Pancreas (tissue), 10 donors: Measurements from ENCODE around the gene ZBED4. TPM values are rescaled to one million over a fixed set of nuclear protein-coding genes. Genes with fewer than 3 reads are reported as not detected.
A peak's percentile ranks its signal among the peaks of the same experiment; 100 is the strongest.

ENCODE experiments used
- ATAC-seq, 4 donors: fragments of 200-7000 bp; cut with Tn5 transposase; one replicate each; pipeline versions ENCODE4 v1.8.0 to v1.9.1; 2020; ENCODE audit warnings: mild to moderate bottlenecking in 4 of 4, moderate library complexity in 4 of 4
- DNase-seq, 6 donors: peaks; one replicate each; pipeline ENCODE4 v3.0.0-alpha.2; 2020
- FAIRE-seq: peaks from 2 replicates; lab custom pipeline; 2012; peaks lifted over from hg19 to GRCh38; lab: Jason Lieb, UNC
- H3K27ac ChIP-seq, 4 donors: fragments of 200-600 bp; sonication (generic); 1 replicate in 3 of 4; 2 replicates in 1 of 4; pipeline versions ENCODE4 v1.5.0 to v1.8.0; 2020
- H3K27me3 ChIP-seq, 4 donors: fragments of 200-600 bp; one replicate each; pipeline ENCODE4 v1.8.0; 2021
- H3K36me3 ChIP-seq, 3 donors: fragments of 200-600 bp; sonication (generic) in 1 of 3; one replicate each; pipeline versions ENCODE4 v1.5.0 to v1.8.0; 2020 to 2021
- H3K4me1 ChIP-seq, 3 donors: fragments of 200-600 bp; one replicate each; pipeline ENCODE4 v1.8.0; 2021
- H3K4me3 ChIP-seq, 4 donors: fragments of 200-600 bp; sonication (generic) in 2 of 4; one replicate each; pipeline versions ENCODE4 v1.5.0 to v1.8.0; 2020 to 2021
- H3K9me3 ChIP-seq, 4 donors: fragments of 200-600 bp; one replicate each; pipeline ENCODE4 v1.8.0; 2021
- WGBS, 2 donors: extraction: QIAGEN DNeasy Blood & Tissue Kit; methylation state at CpG; one replicate each; pipeline ENCODE4 v1.1.7; 2013; 5-methylcytosine and 5-hydroxymethylcytosine counted together
- intact Hi-C, 3 donors: fragments of 100-400 bp; cut with DNase I; formaldehyde crosslinking; loops; one replicate each; pipeline versions ENCODE4 v1.11.1 to v1.14.2; 2022
- polyA plus RNA-seq, 2 donors: library from polyadenylated mRNA; stranded (reverse); fragments of 200-250 nt; gene quantifications; one replicate each; pipeline ENCODE4 v1.2.3, GENCODE V29; 2013
- total RNA-seq, 6 donors: library from RNA; stranded (reverse); fragmentation: NEBNext Ultra II Directional in 4 of 6; extraction: Animal tissue kit (Norgen Biotek cat#: 25700) in 4 of 6; gene quantifications; one replicate each; pipeline versions ENCODE4 v1.2.1 to v1.2.4, GENCODE V29; 2021 to 2023
- TF ChIP-seq, protein P1 (sequence below), 4 donors: fragments of 200-600 bp; sonication (generic) in 3 of 4; IDR thresholded peaks; one replicate each; pipeline versions ENCODE4 v1.5.0 to v1.8.0; 2021; ENCODE audit warnings: antibody characterized with exemption in 4 of 4
- donor health status: healthy with polysubstance abuse.
- donor health status: DM: no; HTN: no; CAD: no; lungs with moderate emphysema.
- donor health status: DM: no; HTN: no; CAD: no.
- donor health status: control.
- donor health status: control.
- donor health status: Bipolar disorder and iron deficiency.
- donor health status: DM: yes; HTN: yes; CAD: no.
- donor health status: DM: no; HTN: no; CAD: no.
- donor health status: DM: no; HTN: no; CAD: no.
- donor health status: DM: yes; HTN: yes; CAD: no.

The ZBED4 gene
- total and polyA plus RNA-seq, 8 donors, result 2.4 to 7.2 (median 4.5) TPM

DNA sequence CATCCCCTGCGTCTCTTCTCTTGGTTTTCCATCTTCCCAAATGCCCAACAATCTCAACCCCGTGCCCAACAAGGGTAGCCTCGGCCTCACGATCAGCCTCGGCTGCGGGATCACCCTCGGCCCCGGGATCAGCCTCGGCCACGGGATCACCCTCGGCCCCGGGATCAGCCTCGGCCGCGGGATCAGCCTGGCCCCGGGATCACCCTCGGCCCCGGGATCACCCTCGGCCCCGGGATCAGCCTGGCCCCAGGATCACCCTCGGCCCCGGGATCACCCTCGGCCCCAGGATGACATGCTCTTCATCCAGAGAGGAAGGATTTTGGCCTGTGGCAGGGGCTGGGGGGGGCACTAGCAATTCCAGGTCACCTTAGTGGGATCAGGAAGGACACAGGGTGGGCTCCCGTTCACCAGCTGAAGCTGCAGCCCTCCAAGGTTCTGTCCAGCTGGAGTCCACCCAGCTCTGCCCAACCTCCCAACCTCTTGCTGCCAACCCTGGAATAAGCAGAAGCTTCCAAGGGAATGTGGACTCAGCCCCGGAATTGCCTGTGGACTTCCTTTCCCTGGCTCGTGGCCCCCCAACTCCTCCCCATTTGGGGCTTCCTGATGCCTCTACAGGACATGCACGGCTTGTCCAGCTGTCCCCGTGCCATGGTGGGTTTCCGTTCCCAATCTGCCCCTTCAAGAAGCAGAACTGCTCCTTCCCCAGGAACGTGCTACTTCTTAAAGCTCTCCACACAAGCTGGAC, 58.4 kb downstream of the ZBED4 start:
- peaks cover 0 to 1% (median under 1%) of the 10 kb centered on the region in 3 donors for H3K4me1 ChIP-seq
- no peaks in the 10 kb centered on the region for H3K27me3 ChIP-seq
- H3K36me3 ChIP-seq, result peaks cover 0 to 15% (median 6%) of the 10 kb centered on the region in 3 donors
- no peaks in the 10 kb centered on the region for H3K9me3 ChIP-seq
- DNase-seq, result peak in 2 of 6 donors; percentile 29 to 37
- TF ChIP-seq, protein P1, sequence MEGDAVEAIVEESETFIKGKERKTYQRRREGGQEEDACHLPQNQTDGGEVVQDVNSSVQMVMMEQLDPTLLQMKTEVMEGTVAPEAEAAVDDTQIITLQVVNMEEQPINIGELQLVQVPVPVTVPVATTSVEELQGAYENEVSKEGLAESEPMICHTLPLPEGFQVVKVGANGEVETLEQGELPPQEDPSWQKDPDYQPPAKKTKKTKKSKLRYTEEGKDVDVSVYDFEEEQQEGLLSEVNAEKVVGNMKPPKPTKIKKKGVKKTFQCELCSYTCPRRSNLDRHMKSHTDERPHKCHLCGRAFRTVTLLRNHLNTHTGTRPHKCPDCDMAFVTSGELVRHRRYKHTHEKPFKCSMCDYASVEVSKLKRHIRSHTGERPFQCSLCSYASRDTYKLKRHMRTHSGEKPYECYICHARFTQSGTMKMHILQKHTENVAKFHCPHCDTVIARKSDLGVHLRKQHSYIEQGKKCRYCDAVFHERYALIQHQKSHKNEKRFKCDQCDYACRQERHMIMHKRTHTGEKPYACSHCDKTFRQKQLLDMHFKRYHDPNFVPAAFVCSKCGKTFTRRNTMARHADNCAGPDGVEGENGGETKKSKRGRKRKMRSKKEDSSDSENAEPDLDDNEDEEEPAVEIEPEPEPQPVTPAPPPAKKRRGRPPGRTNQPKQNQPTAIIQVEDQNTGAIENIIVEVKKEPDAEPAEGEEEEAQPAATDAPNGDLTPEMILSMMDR (IDR thresholded peaks at IDR 0.05), result no peak
- no peak for ATAC-seq
- no peak overlapping the region for H3K27ac ChIP-seq
- no peak for FAIRE-seq
- WGBS, 2 donors, result 94% methylated on average over 30 of the region's 30 CpGs
- intact Hi-C loops, result loop anchor here in 1 of 3 donors (10.0 kb wide), 1 partner anchor 47 kb away; no protein-coding TSS in a partner anchor
- no peak overlapping the region for H3K4me3 ChIP-seq

DNA sequence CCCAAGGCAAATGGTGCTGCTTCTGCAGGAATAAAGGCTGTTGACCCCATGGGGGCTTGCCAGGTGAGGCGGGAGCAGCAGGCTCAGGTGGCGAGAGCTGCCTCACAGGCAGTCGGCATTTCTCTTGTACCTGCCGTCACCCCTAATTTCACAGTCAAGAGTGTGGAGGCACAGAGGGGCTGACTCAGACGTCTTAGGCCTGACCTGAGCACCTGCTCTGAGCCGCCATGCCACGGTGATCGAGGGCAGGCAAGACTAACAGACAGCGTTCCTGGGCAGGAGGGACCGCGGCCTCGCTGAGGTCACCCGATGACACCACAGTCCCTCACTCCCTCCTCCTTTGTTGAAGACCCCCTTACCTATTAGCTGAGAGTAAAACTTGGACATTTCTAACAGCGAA, 59.4 kb downstream of the ZBED4 start:
- ATAC-seq, result no peak
- Histone ChIP-seq H3K36me3 (peaks cover 0 to 15% (median 3%) of the 10 kb centered on the region in 3 donors), H3K4me1 (peaks cover 0 to 4% (median 4%) of the 10 kb centered on the region in 3 donors), H3K4me3 (no peak overlapping the region), H3K27ac (no peak overlapping the region), H3K9me3 (no peaks in the 10 kb centered on the region), H3K27me3 (no peaks in the 10 kb centered on the region)
- intact Hi-C loops, result loop anchor here in 1 of 3 donors (10.0 kb wide), 1 partner anchor 48 kb away; no protein-coding TSS in a partner anchor
- FAIRE-seq, result no peak
- TF ChIP-seq, protein P1 (IDR thresholded peaks at IDR 0.05), result no peak
- whole genome bisulfite sequencing, 2 donors, result 94 to 97% methylated on average over 14 of the region's 14 CpGs
- DNase-seq, result peak in 1 of 6 donors; percentile 45

DNA sequence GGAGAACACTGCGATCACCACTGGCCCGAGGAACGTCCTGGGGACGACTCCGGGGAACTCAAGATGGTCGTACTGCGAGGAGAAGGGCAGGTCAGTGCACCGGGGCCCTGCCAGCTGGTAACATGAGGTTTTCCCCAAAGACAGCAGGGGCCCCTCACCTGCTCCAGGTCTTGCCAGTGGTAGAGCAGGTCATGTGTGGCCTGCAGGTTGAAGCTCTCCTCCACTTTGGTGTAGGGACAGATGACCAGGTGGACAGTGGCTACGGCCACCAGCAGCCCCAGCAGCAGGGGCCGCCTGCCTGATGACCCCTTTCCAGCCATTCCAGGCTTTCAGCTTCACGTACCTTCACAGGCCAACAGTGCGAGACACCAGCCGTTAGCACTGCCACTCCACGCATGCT, 59.8 kb downstream of the ZBED4 start:
- DNase-seq, result peak in 2 of 6 donors; percentile 20 to 37
- H3K4me3 ChIP-seq, result no peak overlapping the region
- no peak for FAIRE-seq
- TF ChIP-seq, protein P1 (IDR thresholded peaks at IDR 0.05), result no peak
- 95 to 99% methylated on average over 14 of the region's 14 CpGs for WGBS, 2 donors
- no peak for ATAC-seq
- intact Hi-C loops, result loop anchor here in 1 of 3 donors (10.0 kb wide), 1 partner anchor 49 kb away; no protein-coding TSS in a partner anchor
- H3K27me3 ChIP-seq, result no peaks in the 10 kb centered on the region
- H3K4me1 ChIP-seq, result peaks cover 0 to 4% (median 4%) of the 10 kb centered on the region in 3 donors
- no peaks in the 10 kb centered on the region for H3K9me3 ChIP-seq
- peaks cover 0 to 15% (median 3%) of the 10 kb centered on the region in 3 donors for H3K36me3 ChIP-seq
- H3K27ac ChIP-seq, result no peak overlapping the region

DNA sequence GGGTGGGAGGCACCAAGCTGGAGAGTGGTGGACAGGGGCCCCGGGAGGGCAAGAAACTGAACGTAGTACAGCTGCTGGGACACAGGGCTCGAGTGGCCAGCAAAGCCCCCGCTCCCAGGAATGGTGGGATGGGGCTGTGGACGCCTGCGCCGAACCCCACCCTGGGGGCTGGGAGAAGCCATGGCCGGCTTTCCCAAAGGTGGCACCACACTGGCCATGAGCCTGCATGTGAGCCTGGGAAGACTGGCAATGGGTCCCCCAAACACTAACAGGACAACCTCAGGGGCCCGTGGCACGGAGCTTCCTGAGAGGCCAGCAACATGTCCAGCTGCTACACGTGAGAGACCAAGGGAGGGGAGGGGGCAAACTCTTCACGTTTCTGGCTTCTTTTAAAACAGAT, 60.6 kb downstream of the ZBED4 start:
- ATAC-seq, result no peak
- FAIRE-seq, result no peak
- Histone ChIP-seq H3K27ac (no peak overlapping the region), H3K4me1 (peaks cover 0 to 7% (median 4%) of the 10 kb centered on the region in 3 donors), H3K9me3 (no peaks in the 10 kb centered on the region), H3K27me3 (no peaks in the 10 kb centered on the region), H3K36me3 (peaks cover 0 to 15% (median 3%) of the 10 kb centered on the region in 3 donors), H3K4me3 (no peak overlapping the region)
- DNase-seq, result peak in 2 of 6 donors; percentile 18 to 56
- TF ChIP-seq, protein P1 (IDR thresholded peaks at IDR 0.05), result no peak
- intact Hi-C loops, result loop anchor here in 1 of 3 donors (10.0 kb wide), 1 partner anchor 49 kb away; no protein-coding TSS in a partner anchor
- 87 to 98% methylated on average over 12 of the region's 12 CpGs for WGBS, 2 donors
